K562 (cell line): ENCODE measurements around the gene FASTK. TPM values are rescaled to one million over a fixed set of nuclear protein-coding genes. Genes with fewer than 3 reads are reported as not detected.

Experiments
- ARID1B ChIP-seq: fragments of 450-650 bp; IDR thresholded peaks from 2 replicates; pipeline ENCODE4 v1.6.1; 2016; ENCODE audit warnings: antibody characterized with exemption, mild to moderate bottlenecking, inconsistent platforms
- ATF1 ChIP-seq, 2 experiments: fragments of 450-650 bp in 1 of 2; IDR thresholded peaks; 2 replicates each; pipeline ENCODE4 v1.6.1; 2016; ENCODE audit warnings: missing compliant biosample characterization in 1 of 2, missing genetic modification characterization in 1 of 2
- BCOR ChIP-seq: fragments of 450-650 bp; IDR thresholded peaks from 2 replicates; pipeline ENCODE4 v1.6.1; 2016
- CHD2 ChIP-seq: IDR thresholded peaks from 2 replicates; pipeline ENCODE4 v1.6.1; 2011; ENCODE audit warnings: low read depth, low read length
- CREM ChIP-seq: IDR thresholded peaks from 2 replicates; pipeline ENCODE4 v1.6.1; 2014; ENCODE audit warnings: antibody characterized with exemption, low read depth
- ELF4 ChIP-seq: fragments of 450-650 bp; formaldehyde crosslinking; IDR thresholded peaks from 2 replicates; pipeline ENCODE4 v1.4.0; 2022; ENCODE audit warnings: missing genetic modification characterization
- FOXK1 ChIP-seq: sonication (generic); formaldehyde crosslinking; IDR thresholded peaks from 2 replicates; pipeline ENCODE4 v1.8.0; 2022; ENCODE audit warnings: missing genetic modification reagents, mild to moderate bottlenecking, borderline replicate concordance
- HEY1 ChIP-seq: fragments of 250-450 bp; sonication (Bioruptor Pico); IDR thresholded peaks from 2 replicates; pipeline ENCODE4 v1.5.0; 2020; ENCODE audit warnings: mild to moderate bottlenecking, moderate library complexity, borderline replicate concordance
- IRF2 ChIP-seq: sonication (generic); formaldehyde crosslinking; IDR thresholded peaks from 2 replicates; pipeline ENCODE4 v1.8.1; 2022; ENCODE audit warnings: mild to moderate bottlenecking, missing genetic modification reagents
- KLF16 ChIP-seq: IDR thresholded peaks from 2 replicates; pipeline ENCODE4 v1.6.1; 2016; ENCODE audit warnings: antibody characterized with exemption
- MAFG ChIP-seq: fragments of 450-650 bp; conservative IDR thresholded peaks from 2 replicates; pipeline ENCODE4 v1.6.1; 2016; ENCODE audit warnings: missing genetic modification characterization, missing compliant biosample characterization
- NFYB ChIP-seq: IDR thresholded peaks from 2 replicates; pipeline ENCODE4 v1.6.1; 2011; ENCODE audit warnings: mild to moderate bottlenecking, moderate library complexity; ENCODE audit not compliant: insufficient read length; ENCODE audit errors: extremely low read depth
- NONO ChIP-seq, 2 experiments: fragments of 200-400 bp in 1 of 2; fragments of 450-650 bp in 1 of 2; formaldehyde crosslinking in 1 of 2; IDR thresholded peaks; 2 replicates each; pipeline ENCODE4 v1.6.1; 2017; ENCODE audit warnings: low read depth in 2 of 2, mild to moderate bottlenecking in 2 of 2, moderate library complexity in 2 of 2, low read length in 1 of 2
- PURB ChIP-seq: sonication (generic); formaldehyde crosslinking; IDR thresholded peaks from 2 replicates; pipeline ENCODE4 v1.9.0; 2021; ENCODE audit warnings: low read depth, mild to moderate bottlenecking, missing genetic modification reagents
- SMARCA5 ChIP-seq: fragments of 450-650 bp; IDR thresholded peaks from 2 replicates; pipeline ENCODE4 v1.6.1; 2016
- SMARCB1 ChIP-seq: IDR thresholded peaks from 2 replicates; pipeline ENCODE4 v1.6.1; 2011; ENCODE audit warnings: improper control_type of control experiment, low read depth; ENCODE audit not compliant: insufficient read length
- U2AF1 ChIP-seq: fragments of 200-400 bp; formaldehyde crosslinking; optimal IDR thresholded peaks from 2 replicates; pipeline ENCODE3; 2017; ENCODE audit warnings: mild to moderate bottlenecking, low read depth, low read length, moderate library complexity
- polyA plus RNA-seq, 8 experiments: library from polyadenylated mRNA; depleted of rRNA in 4 of 8; stranded (reverse) in 5 of 8; unstranded in 3 of 8; fragments of >200 nt; fragmentation: Nextera tagmentation in 2 of 8; fragmentation: Illumina TruSeq in 1 of 8; extraction: Ambion mirVana in 2 of 8; extraction: Trizol in 1 of 8; gene quantifications; 2 replicates each; pipeline versions ENCODE4 v1.2.1 to v1.2.3, GENCODE V29; 2011 to 2014; ENCODE audit warnings: inconsistent platforms in 1 of 8, missing spikeins in 1 of 8
- total RNA-seq, 7 experiments: library from RNA; depleted of rRNA in 6 of 7; stranded (reverse); fragments of >200 nt in 6 of 7; fragmentation: Illumina TruSeq in 2 of 7; extraction: Trizol in 2 of 7; gene quantifications; 2 replicates each; pipeline versions ENCODE4 v1.2.1 to v1.2.3, GENCODE V29; 2011 to 2021; ENCODE audit warnings: low replicate concordance in 1 of 7
- TF ChIP-seq, protein P1 (sequence below), 2 experiments: IDR thresholded peaks in 1 of 2; conservative IDR thresholded peaks in 1 of 2; 2 replicates each; pipeline ENCODE4 v1.6.1; 2016; ENCODE audit warnings: low read depth in 2 of 2, mild to moderate bottlenecking in 1 of 2, missing compliant biosample characterization in 1 of 2, missing genetic modification characterization in 1 of 2, moderate library complexity in 1 of 2
- TF ChIP-seq, protein P2 (sequence below): fragments of 250-450 bp; sonication (Bioruptor Pico); IDR thresholded peaks from 2 replicates; pipeline ENCODE4 v1.4.0; 2020; ENCODE audit warnings: borderline replicate concordance
- TF ChIP-seq, protein P3 (sequence below): fragments of 200-400 bp; formaldehyde crosslinking; IDR thresholded peaks from 2 replicates; pipeline ENCODE4 v1.6.1; 2017; ENCODE audit warnings: mild to moderate bottlenecking, low read depth, low read length, moderate library complexity

The FASTK gene
- total and polyA plus RNA-seq, 9 of the 15 experiments (the other 6 are each of a cell fraction or from before 2014, with no cell fraction given) = 0.51 to 150 (median 48.2) TPM

DNA sequence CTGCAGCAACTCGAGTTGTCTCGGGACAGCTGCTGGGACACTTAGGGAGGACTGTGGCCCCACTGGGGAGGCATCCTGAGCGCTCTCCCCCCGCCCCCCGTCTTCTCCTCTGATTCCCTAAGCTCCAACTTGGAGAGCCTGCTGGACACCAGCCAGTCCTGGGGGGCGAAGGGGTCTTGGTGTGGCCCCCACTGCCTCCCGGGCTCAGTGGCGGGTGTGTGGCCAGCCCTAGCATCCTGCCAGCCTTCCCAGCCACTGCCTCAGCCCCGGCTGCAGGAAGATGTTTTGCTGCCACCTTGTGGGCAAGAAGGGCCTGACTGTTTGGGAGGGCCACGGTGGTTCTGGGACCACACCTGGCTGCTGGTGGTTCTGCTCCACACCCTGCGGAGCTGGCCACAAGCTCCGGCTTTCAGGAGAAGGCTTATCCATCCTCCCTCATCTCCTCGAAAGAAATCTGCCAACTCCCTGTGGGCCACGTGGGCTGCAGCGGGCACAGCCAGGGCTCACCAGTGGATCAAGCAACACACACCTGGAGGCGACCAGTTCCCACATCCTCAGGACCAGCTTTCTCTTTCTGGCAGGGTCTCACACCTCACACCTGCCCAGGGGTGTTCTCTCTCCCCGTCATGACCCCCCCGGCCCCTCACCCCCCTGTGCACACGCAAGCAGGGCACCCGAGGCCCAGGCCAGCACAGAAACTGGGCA is 30.5 kb upstream of the FASTK start (continued):
- TF ChIP-seq FOXK1 (no peak), ARID1B (no peak), PURB (no peak), BCOR (no peak), IRF2 (no peak), SMARCB1 (no peak), NFYB (no peak), HEY1 (CRISPR knock-in tag) (no peak), SMARCA5 (no peak), KLF16 (no peak), ATF1 (CRISPR knock-in tag; IDR thresholded peaks at IDR 0.05) (no peak), ATF1 (tag; IDR thresholded peaks at IDR 0.05) (no peak), MAFG (tag) (no peak), ELF4 (CRISPR knock-in tag) (no peak), U2AF1 (no peak), CREM (peak; percentile 49; the same call in 1 of the 2 replicates), NONO (IDR thresholded peaks at IDR 0.05; ENCODE audit: low read depth in 2 of 2, low read length in 1 of 2) (no peak), CHD2 (no peak)
- TF ChIP-seq, protein P1, sequence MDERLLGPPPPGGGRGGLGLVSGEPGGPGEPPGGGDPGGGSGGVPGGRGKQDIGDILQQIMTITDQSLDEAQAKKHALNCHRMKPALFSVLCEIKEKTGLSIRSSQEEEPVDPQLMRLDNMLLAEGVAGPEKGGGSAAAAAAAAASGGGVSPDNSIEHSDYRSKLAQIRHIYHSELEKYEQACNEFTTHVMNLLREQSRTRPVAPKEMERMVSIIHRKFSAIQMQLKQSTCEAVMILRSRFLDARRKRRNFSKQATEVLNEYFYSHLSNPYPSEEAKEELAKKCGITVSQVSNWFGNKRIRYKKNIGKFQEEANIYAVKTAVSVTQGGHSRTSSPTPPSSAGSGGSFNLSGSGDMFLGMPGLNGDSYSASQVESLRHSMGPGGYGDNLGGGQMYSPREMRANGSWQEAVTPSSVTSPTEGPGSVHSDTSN (CRISPR knock-in tag; IDR thresholded peaks at IDR 0.05; ENCODE audit: low read depth) = no peak
- TF ChIP-seq, protein P1 (tag; conservative IDR thresholded peaks at IDR 0.05; ENCODE audit: low read depth) = no peak
- TF ChIP-seq, protein P2, sequence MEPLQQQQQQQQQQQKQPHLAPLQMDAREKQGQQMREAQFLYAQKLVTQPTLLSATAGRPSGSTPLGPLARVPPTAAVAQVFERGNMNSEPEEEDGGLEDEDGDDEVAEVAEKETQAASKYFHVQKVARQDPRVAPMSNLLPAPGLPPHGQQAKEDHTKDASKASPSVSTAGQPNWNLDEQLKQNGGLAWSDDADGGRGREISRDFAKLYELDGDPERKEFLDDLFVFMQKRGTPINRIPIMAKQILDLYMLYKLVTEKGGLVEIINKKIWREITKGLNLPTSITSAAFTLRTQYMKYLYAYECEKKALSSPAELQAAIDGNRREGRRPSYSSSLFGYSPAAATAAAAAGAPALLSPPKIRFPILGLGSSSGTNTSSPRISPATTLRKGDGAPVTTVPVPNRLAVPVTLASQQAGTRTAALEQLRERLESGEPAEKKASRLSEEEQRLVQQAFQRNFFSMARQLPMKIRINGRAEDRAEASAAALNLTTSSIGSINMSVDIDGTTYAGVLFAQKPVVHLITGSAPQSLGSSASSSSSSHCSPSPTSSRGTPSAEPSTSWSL (CRISPR knock-in tag) = no peak
- TF ChIP-seq, protein P3, sequence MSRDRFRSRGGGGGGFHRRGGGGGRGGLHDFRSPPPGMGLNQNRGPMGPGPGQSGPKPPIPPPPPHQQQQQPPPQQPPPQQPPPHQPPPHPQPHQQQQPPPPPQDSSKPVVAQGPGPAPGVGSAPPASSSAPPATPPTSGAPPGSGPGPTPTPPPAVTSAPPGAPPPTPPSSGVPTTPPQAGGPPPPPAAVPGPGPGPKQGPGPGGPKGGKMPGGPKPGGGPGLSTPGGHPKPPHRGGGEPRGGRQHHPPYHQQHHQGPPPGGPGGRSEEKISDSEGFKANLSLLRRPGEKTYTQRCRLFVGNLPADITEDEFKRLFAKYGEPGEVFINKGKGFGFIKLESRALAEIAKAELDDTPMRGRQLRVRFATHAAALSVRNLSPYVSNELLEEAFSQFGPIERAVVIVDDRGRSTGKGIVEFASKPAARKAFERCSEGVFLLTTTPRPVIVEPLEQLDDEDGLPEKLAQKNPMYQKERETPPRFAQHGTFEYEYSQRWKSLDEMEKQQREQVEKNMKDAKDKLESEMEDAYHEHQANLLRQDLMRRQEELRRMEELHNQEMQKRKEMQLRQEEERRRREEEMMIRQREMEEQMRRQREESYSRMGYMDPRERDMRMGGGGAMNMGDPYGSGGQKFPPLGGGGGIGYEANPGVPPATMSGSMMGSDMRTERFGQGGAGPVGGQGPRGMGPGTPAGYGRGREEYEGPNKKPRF = no peak
